ENCODE results near the gene LGSN.
"Not testable (repeated sequence)": the region's sequence is repeated elsewhere in the genome, so short reads cannot be mapped to it uniquely, and the experiment has no call there.

The LGSN gene

GRCh38 chr6:63319939-63320338, at the start of gene LGSN:
TSS of gene LGSN (minus strand) at chr6:63319983. CDS start at chr6:63319943, 40 bp downstream.
- Histone ChIP-seq H3K27ac (no peak within 1 kb of the TSS), H3K4me3 (no peak within 1 kb of the TSS)
- no peak for TF ChIP-seq CTCF (IDR thresholded peaks at IDR 0.05)
- DNase-seq (ENCODE audit: low spot score) = no peak

GRCh38 chr6:63368347-63368746, 48.6 kb upstream of the LGSN start:
- Histone ChIP-seq H3K27ac (no peak overlapping the region), H3K4me3 (no peak overlapping the region)
- no peak for TF ChIP-seq CTCF (IDR thresholded peaks at IDR 0.05)
- DNase-seq (ENCODE audit: low spot score) = no peak

GRCh38 chr6:63362500-63363120, 42.8 kb upstream of the LGSN start:
- H3K4me3 ChIP-seq; H3K27ac ChIP-seq; DNase-seq (ENCODE audit: low spot score): not testable (repeated sequence)

- DNase-seq (ENCODE audit: low spot score); H3K4me3 ChIP-seq; H3K27ac ChIP-seq: not testable (repeated sequence)
These were observed 37.6 kb upstream of the LGSN start for GRCh38 chr6:63357384-63357783.

GRCh38 chr6:63355632-63356031, 35.8 kb upstream of the LGSN start:
- TF ChIP-seq CTCF (IDR thresholded peaks at IDR 0.05) = no peak
- no peak for DNase-seq (ENCODE audit: low spot score)
- no peak overlapping the region for H3K27ac ChIP-seq
- no peak overlapping the region for H3K4me3 ChIP-seq

- DNase-seq (ENCODE audit: low spot score) = no peak
- no peak overlapping the region for H3K4me3 ChIP-seq
- no peak for TF ChIP-seq CTCF (IDR thresholded peaks at IDR 0.05)
- no peak overlapping the region for H3K27ac ChIP-seq
These were observed 33.5 kb upstream of the LGSN start for GRCh38 chr6:63353286-63353630.

GRCh38 chr6:63352544-63353285, 32.9 kb upstream of the LGSN start:
- Histone ChIP-seq H3K4me3 (no peak overlapping the region), H3K27ac (no peak overlapping the region)
- no peak for DNase-seq (ENCODE audit: low spot score)
- no peak for TF ChIP-seq CTCF (IDR thresholded peaks at IDR 0.05)

GRCh38 chr6:63352069-63352543, 32.3 kb upstream of the LGSN start:
- no peak overlapping the region for H3K27ac ChIP-seq
- H3K4me3 ChIP-seq = no peak overlapping the region
- no peak for DNase-seq (ENCODE audit: low spot score)
- TF ChIP-seq CTCF (IDR thresholded peaks at IDR 0.05) = no peak
